Epidermal melanocyte (primary cell): ENCODE results near the gene CAMK2G.

Source experiments
- DNase-seq: peaks from one replicate; pipeline ENCODE4 v3.0.0; 2011; ENCODE audit warnings: low spot score; ENCODE audit not compliant: insufficient read length

The CAMK2G gene

DNA sequence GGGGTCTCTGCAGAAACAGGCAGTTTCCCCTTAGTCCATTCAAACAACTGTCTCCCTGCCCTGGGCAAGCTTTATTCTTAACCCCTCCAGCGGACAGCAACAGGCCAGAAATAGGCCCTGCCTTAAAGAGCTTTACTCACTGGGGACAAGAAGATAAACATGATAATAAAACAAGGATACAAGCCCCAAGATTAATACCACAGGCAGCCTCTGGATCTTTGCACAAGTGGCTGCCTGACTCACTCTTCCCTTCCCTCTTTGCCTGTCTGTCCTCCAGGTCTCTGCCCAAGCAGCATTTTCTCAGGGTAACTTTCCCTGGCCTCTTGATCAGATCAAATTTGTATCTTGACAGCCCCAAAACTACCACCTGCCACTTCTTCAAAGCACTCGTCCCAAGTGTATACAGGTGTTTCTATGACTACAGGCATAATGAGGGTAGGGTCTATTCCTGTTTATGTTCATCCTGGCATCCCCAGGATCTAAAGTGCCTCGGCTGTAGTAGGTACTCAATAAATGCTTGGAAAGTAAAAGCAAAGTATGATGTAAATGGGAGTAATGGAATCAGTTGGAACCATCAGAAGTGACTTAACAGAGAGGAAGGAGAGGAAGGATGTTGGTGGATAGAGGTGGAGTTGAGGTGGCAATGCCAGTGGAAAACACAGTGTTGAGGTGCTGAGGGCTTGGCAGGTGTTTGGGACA is 7.0 kb upstream of the CAMK2G start:
- DNase-seq, result no peak

DNA sequence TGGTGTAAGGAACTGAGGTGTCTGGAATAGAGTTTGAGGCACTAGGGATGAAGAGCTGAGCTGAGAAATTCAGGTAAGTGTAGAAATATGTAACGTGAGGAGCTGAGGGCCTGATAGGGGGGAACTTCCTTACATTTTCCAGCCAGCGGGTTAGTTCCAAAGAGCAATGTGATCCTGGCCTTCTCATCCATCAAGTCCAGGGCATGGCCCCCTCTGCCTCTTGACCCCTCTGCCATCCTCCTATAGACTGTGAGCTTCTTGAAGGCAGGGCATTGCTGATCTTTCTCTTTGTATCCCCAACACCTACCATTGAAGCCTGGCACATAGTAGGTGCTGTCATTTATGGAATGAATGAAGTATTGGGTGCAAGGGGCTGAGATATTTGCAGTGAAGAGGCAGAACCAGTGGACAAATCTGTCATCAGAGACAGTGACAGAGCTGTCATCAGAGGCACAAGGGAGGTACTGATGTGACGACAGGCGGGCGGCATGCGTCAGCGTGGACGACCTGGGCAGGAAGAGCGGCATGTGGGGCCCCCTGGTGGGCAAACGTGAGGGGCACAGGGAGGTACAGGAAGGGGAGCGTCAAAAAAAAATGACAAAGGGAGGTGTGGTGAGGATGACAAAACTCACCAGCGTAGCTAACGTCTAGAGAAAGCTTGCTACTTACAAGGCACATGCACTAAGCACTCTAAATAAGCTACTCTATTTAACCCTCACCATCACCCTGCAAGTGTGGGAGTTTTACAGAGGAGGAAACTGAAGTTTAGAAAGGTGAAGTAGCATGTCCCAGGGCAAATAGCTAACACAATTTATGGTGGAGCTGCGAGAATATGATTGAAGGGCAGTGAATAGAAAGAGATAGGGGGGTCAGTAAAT is 5.2 kb upstream of the CAMK2G start:
- DNase-seq, result peak; percentile 64

DNA sequence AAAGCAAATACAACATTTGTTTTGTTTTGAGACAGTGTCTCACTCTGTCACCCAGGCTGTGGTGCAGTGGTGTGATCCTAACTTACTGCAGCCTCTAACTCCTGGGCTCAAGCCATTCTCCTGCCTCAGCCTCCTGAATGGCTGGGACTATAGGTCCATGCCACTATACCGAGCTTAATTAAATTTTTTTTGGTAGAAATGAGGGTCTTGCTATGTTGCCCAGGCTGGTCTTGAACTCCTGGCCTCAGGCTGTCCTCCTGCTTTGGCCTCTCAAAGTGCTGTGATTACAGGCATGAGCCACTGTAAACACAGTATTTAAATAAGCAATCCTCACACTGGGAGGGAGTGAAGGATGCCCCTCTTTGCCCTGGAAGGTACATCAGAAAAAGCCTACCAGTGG is 4.0 kb upstream of the CAMK2G start:
- DNase-seq, result no peak

DNA sequence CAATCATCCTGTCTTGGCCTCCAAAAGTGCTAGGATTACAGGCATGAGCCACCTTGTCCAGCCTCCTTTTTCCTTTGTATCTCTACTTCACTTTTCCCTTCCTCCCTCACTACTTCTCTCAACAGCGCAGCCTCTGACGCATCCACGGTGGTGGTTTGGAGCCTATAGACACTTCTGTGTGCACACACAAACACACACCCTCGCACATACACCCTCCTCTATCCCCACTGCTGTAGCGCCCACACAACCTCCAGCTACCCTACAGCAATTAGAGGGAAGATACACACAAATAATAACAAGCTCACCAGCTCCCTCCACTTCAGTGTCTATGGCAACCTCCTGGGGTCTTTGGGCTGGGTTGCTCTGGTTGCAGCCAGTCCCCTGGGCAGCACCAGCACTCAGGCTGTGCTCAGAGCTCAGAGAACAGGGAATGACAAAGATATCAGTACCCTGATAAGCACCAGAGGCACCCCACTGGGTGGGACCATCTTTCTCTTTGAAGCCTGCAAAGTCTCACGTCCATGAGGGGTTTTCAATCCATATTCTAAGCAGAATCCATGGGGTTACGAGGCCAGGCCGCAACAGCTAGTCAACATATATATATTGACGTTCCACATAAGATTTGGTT is 3.3 kb upstream of the CAMK2G start:
- no peak for DNase-seq

DNA sequence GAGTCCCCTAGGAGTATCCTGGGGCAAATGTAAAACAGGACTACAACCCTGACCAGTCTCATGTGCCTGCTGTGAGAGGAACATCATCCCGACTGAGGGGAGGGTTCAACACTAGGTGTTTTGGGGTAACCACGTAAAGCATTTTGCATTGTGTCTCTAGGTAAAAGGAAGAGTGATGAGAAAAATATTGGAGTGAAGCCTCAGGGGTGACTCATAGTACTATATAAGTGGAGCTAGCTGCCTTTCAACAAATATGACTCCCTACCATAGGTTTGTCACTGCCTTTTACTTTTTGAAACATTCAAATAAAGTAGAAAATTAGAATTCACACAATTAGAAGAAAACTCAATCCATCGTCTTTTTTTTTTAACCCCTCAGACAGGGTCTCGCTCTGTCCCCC is 2.6 kb upstream of the CAMK2G start:
- no peak for DNase-seq

DNA sequence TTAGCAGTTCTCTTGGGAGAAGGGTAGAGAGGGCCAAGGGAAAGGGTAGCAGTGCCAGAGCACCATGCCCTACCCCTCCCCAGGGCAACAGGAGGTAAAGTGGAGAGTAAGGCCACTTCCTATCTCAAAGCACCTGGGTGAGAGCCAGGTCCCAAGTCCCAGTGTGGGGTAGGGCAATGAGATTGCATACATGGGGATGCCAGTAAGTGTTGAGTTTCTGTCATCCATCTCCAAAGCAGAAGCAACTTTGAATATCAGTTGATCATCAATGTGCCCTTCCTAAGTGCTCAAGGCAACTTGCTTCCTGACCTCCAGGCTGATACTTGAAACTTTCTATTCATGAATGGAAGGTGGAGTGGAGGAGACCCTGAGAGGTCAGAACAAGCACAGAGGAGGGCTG is 2.2 kb upstream of the CAMK2G start:
- no peak for DNase-seq

DNA sequence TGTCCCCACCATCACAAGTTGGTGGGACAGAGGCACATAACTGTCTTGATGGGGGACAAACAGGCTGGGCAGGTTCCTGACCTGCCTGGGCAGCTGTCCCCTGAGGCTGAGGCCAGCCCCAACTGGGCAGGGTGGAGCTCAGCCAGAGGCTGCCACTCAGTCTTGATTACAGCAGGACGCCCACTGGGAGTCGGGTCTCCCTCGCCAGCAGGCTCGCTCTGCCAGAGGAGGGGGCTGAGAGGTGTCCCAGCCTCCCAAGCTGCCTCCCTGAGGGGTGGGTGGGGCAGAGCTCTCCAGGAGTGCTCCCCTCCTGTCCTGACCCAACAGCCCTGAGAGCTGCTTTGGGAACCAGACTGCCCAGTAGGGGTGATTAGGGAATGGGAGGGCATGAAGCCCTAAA is 1.8 kb upstream of the CAMK2G start:
- DNase-seq, result no peak

DNA sequence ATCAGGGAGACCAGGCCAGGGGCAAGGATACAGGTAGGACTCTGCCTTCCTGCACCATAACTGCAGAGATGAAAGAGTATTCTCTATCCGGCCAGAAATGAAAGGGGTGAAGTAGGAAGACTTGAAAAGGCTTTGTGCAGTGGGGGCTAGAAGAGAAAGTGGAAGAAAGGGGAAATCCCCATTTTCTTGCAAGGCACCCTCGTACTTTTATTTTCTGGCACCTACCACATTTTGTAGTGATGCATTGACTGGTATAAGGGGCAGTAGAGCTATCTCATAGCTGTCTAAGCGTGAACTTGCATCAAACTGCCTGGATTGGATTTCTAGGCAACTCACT is 752 bp upstream of the CAMK2G start:
- DNase-seq, result no peak

DNA sequence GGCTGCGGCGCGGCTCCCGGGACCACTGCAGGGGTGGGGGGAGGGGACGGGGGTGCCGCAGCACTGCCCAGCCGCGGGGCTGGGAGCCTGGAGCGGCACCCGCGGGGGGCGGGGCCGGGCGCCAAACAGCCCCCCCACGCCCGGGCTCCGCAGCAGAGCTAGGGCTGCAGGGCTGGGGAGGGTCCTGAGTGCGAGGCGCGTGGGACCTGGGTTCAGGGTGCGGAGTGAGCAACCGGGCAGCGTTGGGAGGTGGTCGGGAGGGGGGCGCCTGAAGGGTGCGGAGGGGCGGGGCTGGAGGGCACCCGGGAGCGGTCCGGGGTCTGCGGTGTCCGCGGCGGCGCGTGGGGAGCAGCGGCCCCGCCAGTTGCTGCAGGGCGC is 528 bp downstream of the CAMK2G start:
- DNase-seq, result no peak

DNA sequence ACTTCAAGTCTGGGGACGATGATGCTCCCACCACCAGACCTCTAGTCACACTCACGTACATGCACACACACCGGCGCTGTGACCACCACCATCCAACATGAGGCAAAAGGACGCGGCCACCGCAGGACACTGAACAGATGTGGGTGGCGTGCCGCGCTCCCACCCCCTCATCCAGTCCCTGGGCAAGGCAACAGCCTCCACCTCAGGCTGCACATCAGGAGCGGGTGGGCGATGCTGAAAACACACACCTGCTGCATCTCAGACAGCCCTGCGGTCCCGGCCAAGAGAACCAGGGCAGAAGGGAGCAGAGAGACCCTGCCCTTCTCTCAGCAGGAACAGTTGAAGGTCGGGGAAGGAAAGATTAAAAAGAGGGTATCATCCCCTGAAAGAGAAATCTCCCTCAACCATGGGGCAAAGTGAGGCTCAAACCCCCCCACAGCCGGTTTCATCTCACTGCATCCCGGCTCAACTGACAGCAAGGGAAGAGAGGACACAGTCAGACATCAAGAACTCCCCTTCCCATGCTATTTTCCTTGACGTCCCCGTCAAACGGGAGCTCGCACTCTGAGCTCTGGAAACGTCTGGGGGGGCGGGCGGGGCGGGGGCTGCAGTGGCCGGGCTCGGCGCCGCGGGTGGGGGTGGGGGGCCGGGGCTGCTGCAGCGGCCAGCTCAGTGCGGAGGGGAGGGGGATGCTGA is 1.1 kb downstream of the CAMK2G start:
- no peak for DNase-seq

DNA sequence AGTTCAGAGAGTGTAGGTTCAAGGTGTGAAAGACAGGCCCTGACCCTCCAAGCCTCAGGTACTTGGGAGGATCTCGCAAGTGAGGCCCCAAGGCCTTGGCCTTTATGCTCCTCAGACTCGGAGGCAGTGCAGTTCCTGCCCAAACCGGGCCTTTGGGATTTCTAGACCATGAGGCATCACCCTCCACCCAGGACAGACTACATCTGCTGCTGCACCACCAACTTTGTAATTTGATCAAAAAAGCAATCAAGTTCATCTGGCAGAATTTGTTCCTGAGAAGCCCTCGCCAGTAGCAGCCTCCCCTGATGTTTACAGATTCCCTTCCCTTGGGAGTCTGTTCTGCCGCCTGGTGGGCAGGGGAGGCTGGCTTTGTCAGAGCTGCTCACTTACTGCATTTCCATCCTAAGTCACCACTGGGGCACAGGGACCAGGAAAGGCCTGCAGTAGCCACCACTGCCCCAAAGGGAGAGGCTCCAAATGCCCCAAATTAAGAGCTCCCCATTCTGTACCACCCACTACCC is 2.1 kb downstream of the CAMK2G start:
- no peak for DNase-seq

DNA sequence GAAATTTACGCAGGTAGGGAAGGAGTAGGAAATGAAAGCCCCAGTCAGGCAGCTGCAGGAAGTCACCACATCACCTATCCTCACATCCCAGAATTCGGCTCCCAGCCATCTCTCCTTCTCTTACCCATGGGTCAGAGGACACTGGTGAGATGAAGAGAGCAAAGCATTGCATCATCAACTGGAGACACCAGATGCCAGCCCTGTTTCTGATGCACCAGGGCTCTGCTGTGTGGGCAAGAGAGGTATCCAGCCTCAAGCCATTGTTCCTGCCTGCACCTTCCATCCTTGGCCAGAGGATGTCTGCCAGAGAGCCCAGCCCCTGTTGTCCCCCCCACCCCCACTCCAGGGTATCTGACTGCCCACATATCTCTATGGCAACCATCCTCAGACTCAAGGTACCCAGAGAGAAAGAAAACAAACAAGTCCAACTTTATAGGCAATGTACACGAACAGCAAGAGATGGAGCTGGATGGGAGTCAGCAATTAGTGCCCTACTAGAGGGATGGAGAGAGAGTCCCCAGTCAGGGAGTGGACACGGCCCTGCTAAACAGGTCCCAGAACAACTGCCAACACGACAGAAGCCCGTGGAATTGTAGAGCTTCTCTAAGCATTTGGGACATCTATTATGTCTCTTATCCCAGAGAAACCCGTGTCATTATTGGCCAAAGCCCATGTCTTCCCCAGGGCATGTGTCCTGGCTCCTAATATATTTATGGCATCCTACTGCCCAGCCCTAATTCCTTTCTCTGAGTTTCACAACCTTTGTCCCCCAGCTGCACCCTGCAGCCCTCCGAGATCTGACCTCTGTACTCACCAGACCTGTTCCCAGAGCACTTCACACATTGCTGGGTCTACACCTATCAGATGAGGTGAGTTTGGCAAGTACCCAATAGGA is 2.8 kb downstream of the CAMK2G start:
- no peak for DNase-seq

DNA sequence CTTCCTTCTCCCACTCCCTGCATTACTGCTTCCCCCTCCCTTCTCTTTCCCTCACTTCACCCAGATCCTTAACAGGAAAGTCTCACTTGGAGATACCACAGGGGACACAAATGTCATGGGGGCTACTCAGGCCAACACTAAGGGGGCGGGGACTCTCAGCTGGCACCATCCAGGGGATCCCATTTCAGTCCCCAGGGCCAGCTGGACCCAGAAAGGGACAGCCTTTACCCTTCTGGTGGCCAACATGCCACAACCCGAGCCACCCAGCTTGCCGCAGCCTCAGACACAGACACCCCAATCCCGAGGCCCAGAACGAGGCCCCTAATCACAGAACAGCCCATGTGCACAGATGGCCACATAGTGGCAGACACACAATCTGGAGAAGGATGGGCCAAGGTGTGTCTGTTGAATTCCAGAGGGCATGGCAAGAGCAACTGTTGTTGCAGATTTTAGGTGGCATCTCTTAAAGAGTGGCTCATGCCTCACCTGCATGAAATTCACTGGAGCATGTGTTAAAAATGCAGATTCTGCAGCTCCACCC is 5.6 kb downstream of the CAMK2G start:
- no peak for DNase-seq

DNA sequence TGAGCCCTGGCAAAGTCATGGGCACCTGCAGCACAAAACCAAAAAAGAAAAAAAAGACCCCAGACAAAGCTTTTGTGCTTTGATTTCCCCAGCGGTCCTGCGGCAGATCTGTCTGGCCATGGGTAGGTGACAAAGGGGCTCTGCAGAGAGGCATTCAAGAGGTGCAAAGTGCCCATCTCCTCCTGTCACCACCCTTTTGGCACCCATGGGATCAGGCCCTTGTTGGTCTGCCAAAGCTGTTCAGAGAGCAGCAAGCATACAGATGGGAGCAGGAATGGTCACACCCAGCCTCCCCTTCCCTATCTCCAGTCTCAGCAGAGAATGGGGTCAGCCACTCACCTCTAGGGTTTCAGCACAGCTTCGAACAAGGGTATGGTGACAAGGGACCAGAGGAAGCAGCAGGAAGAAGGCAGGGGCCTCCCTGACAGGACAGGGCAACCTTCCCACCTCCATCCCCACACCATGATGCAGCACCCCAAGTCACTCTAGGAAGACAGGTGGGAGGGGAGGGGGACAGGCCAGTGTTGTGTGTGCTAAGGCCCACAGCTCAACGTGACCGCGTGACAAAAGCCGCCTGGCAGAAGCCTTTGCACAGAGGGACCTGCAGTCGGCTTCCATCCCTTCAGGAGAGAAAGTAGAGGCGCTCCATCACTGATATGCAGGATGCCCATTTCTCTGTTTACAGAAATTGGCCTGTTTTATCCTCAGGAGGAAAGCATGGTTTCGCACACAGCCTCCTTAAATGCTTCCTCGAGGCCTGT is 6.3 kb downstream of the CAMK2G start:
- DNase-seq, result no peak

DNA sequence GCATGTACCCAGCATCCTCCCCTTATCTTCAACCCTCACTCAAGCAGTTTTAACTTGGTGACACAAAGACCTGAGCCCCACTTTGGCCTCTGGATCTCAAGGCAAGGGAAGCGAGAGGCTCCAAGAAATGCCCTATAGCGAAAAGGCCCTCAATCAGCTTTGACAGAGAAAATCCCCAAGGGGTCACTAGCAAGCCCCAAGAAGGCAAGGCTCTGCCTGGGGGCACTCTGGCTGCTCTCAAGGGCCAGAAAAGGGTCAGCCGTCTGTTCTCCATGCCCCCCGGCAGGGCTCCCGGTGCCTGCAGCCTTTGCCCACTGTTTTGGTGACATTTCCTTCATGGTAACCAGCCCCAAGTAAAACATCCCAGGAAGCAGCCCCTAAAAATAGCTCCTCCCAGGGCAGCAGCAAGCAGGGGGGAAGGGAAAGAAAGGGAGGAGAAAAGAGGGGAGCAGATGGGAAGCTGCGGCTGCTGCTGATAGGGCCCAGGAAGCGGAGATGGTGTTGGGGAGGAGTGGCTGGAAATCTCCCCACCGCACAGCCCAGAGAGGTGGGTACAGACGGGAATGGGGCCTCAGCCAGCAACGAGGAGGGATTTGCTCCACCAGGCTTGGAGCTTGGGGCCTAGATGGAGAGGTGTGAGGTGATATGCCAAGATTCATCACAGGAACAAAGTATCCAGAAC is 7.1 kb downstream of the CAMK2G start:
- no peak for DNase-seq

DNA sequence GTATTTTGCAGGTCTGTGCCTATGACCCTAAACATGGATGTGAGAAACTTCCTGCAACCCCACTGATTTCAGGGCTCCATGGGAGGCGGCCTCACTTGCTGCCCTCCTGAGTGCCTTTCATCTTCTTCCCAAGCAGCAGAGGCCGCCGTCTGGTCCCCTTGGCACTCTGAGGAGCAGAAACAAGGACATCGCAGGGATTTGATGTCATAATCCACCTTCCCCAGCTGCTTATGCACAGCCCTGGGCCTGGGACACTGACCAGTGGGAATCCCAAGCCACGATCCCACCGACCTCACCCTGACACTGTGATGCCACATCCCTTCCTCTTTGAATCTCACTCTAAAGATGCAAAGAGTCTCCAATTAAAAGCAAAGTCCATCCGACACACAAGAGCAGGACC is 7.7 kb downstream of the CAMK2G start:
- no peak for DNase-seq

DNA sequence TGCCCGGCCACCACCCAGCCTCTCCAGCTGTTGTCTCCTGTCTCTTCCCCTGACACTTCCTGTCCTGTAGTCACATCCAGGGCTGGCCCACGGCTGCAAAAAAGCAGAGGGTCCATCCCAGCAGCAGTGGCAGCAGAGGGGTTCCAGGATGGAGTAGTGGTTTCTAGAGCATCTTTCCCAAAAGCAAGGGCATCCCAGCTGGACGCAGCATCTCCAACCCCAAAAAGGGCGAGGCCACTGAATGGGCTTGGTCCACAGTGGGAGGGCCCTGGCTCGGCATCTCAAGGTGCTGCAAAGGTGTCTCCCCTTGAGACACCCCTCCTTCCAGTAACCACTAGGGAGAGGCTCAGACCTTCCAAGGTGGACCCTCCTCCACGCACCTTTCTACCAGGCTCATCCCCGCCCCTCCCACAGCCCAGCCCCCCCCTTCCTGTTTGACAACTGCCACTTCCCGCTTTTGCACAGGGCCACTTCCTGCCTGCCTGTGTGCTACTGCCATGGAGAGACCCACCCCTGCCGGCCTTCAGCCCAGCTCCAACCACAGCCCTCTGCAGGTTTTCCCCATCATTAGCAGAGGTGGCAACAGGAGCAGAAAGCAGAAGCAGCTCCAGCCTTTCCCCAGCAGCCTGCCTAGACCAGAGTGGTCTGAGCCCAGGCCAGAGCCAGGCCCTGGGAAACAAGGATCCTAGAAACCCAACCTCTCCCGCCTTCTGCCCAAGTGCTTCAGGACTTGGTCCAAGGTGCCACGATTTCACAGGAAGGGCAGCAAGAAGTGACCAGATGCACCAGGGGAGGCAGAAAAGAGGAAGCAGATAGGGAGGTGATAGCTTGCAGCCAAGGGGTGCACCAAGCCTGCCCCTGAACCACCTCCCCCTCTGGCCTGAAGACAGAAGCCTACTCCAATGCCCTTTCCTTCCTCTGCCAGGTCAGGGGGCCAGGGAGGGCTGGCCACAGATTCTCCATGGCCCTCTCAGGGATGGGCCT is 8.6 kb downstream of the CAMK2G start:
- no peak for DNase-seq

DNA sequence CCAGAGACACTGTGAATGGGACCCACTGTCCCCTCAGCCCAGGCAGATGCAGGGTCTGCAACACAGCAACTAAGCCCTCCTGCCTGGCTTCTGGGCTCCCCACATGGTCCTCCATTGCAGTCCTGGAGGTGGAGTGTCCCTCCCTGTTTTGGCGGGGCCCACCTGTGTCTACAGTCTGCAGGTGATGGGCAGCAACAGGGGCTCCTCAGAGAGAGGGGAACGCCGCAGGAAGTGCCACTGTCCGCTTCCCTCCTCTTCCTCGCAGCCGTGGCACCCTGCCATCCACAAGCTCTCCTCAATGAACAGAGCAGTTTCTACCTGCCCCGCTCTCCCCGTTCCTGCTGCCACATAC is 9.3 kb downstream of the CAMK2G start:
- DNase-seq, result no peak
